MM.1S (cell line): ENCODE data around the gene TMEM238.
"Not testable (repeated sequence)": the region's sequence is repeated elsewhere in the genome, so short reads cannot be mapped to it uniquely, and the experiment has no call there.

Experiments used
- DNase-seq: peaks from one replicate; pipeline ENCODE4 v3.0.0-alpha.2; 2015
- H2AFZ ChIP-seq: fragments of 300-600 bp; sonication (generic); 2 replicates; pipeline ENCODE4 v1.6.0; 2016; ENCODE audit warnings: antibody characterized with exemption, low read length
- H3F3A ChIP-seq: fragments of 300-600 bp; sonication (generic); 2 replicates; pipeline ENCODE4 v1.6.1; 2016; ENCODE audit warnings: mild to moderate bottlenecking, antibody characterized with exemption, low read length, moderate library complexity, mixed read lengths; ENCODE audit not compliant: insufficient read depth
- H3K27ac ChIP-seq: fragments of 300-600 bp; sonication (generic); 2 replicates; pipeline ENCODE4 v1.5.1; 2016; ENCODE audit warnings: mild to moderate bottlenecking, low read length
- H3K27me3 ChIP-seq: fragments of 300-600 bp; sonication (generic); replicated peaks from 2 replicates; pipeline ENCODE4 v1.6.0; 2016; ENCODE audit warnings: low read length; ENCODE audit not compliant: insufficient read depth
- H3K36me3 ChIP-seq: fragments of 300-600 bp; sonication (generic); replicated peaks from 2 replicates; pipeline ENCODE4 v1.6.1; 2016; ENCODE audit warnings: mild to moderate bottlenecking, low read length, mixed read lengths; ENCODE audit not compliant: insufficient read depth
- H3K4me1 ChIP-seq: fragments of 300-600 bp; sonication (generic); 2 replicates; pipeline ENCODE4 v1.6.1; 2016; ENCODE audit warnings: low read length, mixed read lengths
- H3K4me2 ChIP-seq: fragments of 300-600 bp; sonication (generic); 2 replicates; pipeline ENCODE4 v1.6.0; 2016; ENCODE audit warnings: low read depth, low read length
- H3K4me3 ChIP-seq: fragments of 300-600 bp; sonication (generic); 2 replicates; pipeline ENCODE4 v1.5.1; 2016; ENCODE audit warnings: low read length, mixed read lengths
- H3K79me2 ChIP-seq: fragments of 300-600 bp; sonication (generic); 2 replicates; pipeline ENCODE4 v1.6.1; 2016; ENCODE audit warnings: mixed run types, low read length, mixed read lengths
- H3K9ac ChIP-seq: fragments of 300-600 bp; sonication (generic); 2 replicates; pipeline ENCODE4 v1.6.1; 2016; ENCODE audit warnings: low read length, mixed read lengths
- H3K9me2 ChIP-seq: fragments of 300-600 bp; sonication (generic); replicated peaks from 2 replicates; pipeline ENCODE4 v1.6.1; 2016; ENCODE audit warnings: mild to moderate bottlenecking, low read length, mixed read lengths; ENCODE audit not compliant: insufficient read depth
- H3K9me3 ChIP-seq: fragments of 300-600 bp; sonication (generic); replicated peaks from 2 replicates; pipeline ENCODE4 v1.6.1; 2016; ENCODE audit warnings: mild to moderate bottlenecking, low read length, mixed read lengths; ENCODE audit not compliant: insufficient read depth
- H4K20me1 ChIP-seq: fragments of 300-600 bp; sonication (generic); 2 replicates; pipeline ENCODE4 v1.6.1; 2016; ENCODE audit warnings: mild to moderate bottlenecking, low read length, moderate library complexity, mixed read lengths; ENCODE audit not compliant: insufficient read depth
- CTCF ChIP-seq: fragments of 300-600 bp; sonication (generic); IDR thresholded peaks from 2 replicates; pipeline ENCODE4 v1.5.1; 2016; ENCODE audit warnings: antibody characterized with exemption, low read length, mixed read lengths
- EZH2 ChIP-seq: fragments of 300-600 bp; sonication (generic); optimal IDR thresholded peaks from 2 replicates; pipeline ENCODE3; 2017; ENCODE audit warnings: low read depth, mild to moderate bottlenecking, antibody characterized with exemption, low read length, mixed read lengths
- EZH2phosphoT487 ChIP-seq: fragments of 300-600 bp; sonication (generic); IDR thresholded peaks from 2 replicates; pipeline ENCODE4 v1.6.1; 2018; ENCODE audit warnings: antibody characterized with exemption, low read length

Gene TMEM238

GRCh38 chr19:55333870-55334269, 50.2 kb downstream of the TMEM238 start:
- H3K27ac ChIP-seq = no peak overlapping the region
- no peak for TF ChIP-seq CTCF
- no peak for TF ChIP-seq EZH2phosphoT487
- no peak for TF ChIP-seq EZH2
- H3K9ac ChIP-seq = no peak overlapping the region
- no peak overlapping the region for H3K4me2 ChIP-seq
- H2AFZ ChIP-seq = no peak overlapping the region
- H3K79me2 ChIP-seq = no peaks in the 10 kb centered on the region
- H3F3A ChIP-seq = peaks cover 6% of the 10 kb centered on the region; the same call in 1 of the 2 replicates
- H3K36me3 ChIP-seq = no peaks in the 10 kb centered on the region
- H3K4me3 ChIP-seq = no peak overlapping the region
- H3K9me3 ChIP-seq = no peaks in the 10 kb centered on the region
- H4K20me1 ChIP-seq = no peaks in the 10 kb centered on the region
- peaks cover 16% of the 10 kb centered on the region for H3K27me3 ChIP-seq
- peaks cover 5% of the 10 kb centered on the region; the same call in 1 of the 2 replicates for H3K4me1 ChIP-seq
- no peaks in the 10 kb centered on the region for H3K9me2 ChIP-seq
- no peak for DNase-seq

- H3F3A ChIP-seq, H4K20me1 ChIP-seq, H3K4me1 ChIP-seq, H3K9me2 ChIP-seq, H3K9ac ChIP-seq, H3K79me2 ChIP-seq, H3K9me3 ChIP-seq, H3K36me3 ChIP-seq, H3K4me2 ChIP-seq, H3K27me3 ChIP-seq, H2AFZ ChIP-seq, H3K27ac ChIP-seq, DNase-seq, H3K4me3 ChIP-seq: not testable (repeated sequence)
Observed at GRCh38 chr19:55329791-55330190, 54.3 kb downstream of the TMEM238 start.
